MCF 10A (cell line): ENCODE measurements around the gene MRPL44. TPM values are rescaled to one million over a fixed set of nuclear protein-coding genes. Genes with fewer than 3 reads are reported as not detected.

Experiments
- BruUV-seq: library from RNA; stranded (reverse); fragments of 400-500 nt; replicated peaks from 2 replicates; lab custom pipeline; 2021; lab: Mats Ljungman, UMichigan
- CTCF ChIA-PET: fragments of 300-600 bp; sonication (Branson Sonifier 250); formaldehyde crosslinking; extraction: SDS; loops from one replicate; lab custom pipeline; 2021; ENCODE audit warnings: antibody characterized with exemption, inconsistent platforms; lab: Yijun Ruan, JAX
- POLR2A ChIA-PET: fragments of 300-600, 350-650 bp; sonication (Branson Sonifier 250); formaldehyde crosslinking; extraction: SDS; loops from one replicate; lab custom pipeline; 2020; ENCODE audit warnings: antibody characterized with exemption, inconsistent platforms; lab: Yijun Ruan, JAX
- DNase-seq: peaks from one replicate; pipeline ENCODE4 v3.0.0-alpha.2; 2018; ENCODE audit not compliant: unreplicated experiment
- H3K27ac Mint-ChIP-seq: one replicate; pipeline ENCODE4 v1.8.0; 2022; ENCODE audit warnings: mild to moderate bottlenecking, low read depth, mixed read lengths; ENCODE audit not compliant: unreplicated experiment
- H3K27me3 Mint-ChIP-seq: one replicate; pipeline ENCODE4 v1.8.0; 2022; ENCODE audit warnings: mixed read lengths; ENCODE audit not compliant: insufficient read depth, unreplicated experiment
- H3K36me3 Mint-ChIP-seq: one replicate; pipeline ENCODE4 v1.8.0; 2022; ENCODE audit warnings: mild to moderate bottlenecking, moderate library complexity, mixed read lengths; ENCODE audit not compliant: insufficient read depth, unreplicated experiment
- H3K4me1 Mint-ChIP-seq: one replicate; pipeline ENCODE4 v1.8.0; 2022; ENCODE audit warnings: mixed read lengths; ENCODE audit not compliant: insufficient read depth, unreplicated experiment
- H3K4me3 Mint-ChIP-seq: one replicate; pipeline ENCODE4 v1.8.0; 2022; ENCODE audit warnings: mild to moderate bottlenecking, moderate library complexity, mixed read lengths; ENCODE audit not compliant: unreplicated experiment
- H3K9me3 Mint-ChIP-seq: one replicate; pipeline ENCODE4 v1.8.0; 2022; ENCODE audit warnings: mixed read lengths; ENCODE audit not compliant: unreplicated experiment
- intact Hi-C: fragments of 100-400 bp; cut with micrococcal nuclease; formaldehyde crosslinking; loops from 2 replicates; pipeline ENCODE4 v1.14.1; 2022
- total RNA-seq: library from RNA; stranded (reverse); gene quantifications from 2 replicates; pipeline ENCODE4 v1.2.3, GENCODE V29; 2022
- TF ChIP-seq, protein P1 (sequence below): fragments of 200-600 bp; IDR thresholded peaks from one replicate; pipeline ENCODE4 v1.8.0; 2022; ENCODE audit warnings: antibody characterized with exemption, mild to moderate bottlenecking; ENCODE audit not compliant: unreplicated experiment

MRPL44 gene
- total RNA-seq, 1 experiment from 2014 or later, result 27.4 TPM

DNA sequence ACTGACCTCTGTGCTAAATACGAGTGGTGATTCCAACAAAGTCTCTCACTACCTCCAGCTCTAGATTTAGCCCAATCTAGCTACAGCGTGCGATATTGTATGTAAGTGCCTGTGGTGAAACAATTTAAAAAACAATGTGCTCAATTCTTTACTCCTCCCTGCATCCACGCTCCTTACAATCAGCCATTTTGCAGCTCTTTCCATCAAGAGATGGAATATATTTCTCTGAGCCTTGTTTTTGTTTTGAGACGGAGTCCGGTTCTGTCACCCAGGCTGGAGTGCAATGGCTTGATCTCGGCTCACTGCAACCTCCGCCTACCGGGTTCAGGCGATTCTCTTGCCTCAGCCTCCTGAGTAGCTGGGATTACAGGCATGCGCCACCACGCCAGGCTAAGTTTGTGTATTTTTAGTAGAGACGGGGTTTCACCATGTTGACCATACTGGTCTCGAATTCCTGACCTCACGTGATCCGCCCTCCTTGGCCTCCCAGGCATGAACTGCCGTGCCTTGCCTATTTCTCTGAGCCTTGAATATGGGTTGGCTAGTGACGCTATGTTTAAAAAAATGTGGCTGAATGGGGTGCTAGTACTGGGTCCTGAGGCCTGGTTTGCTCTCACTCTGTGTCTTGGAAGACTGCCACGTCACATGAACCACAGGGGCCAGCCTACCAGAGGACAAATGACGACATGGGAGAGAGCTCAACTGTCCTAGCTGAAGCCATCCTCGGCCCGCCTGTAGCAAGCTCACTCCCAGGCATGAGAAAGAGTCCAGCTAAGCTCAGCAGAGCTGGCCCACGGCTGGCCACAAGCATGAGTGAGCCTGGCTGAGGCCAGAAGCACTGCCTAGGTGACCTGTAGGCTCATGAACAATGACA, 26.9 kb upstream of the MRPL44 start:
- TF ChIP-seq, protein P1, sequence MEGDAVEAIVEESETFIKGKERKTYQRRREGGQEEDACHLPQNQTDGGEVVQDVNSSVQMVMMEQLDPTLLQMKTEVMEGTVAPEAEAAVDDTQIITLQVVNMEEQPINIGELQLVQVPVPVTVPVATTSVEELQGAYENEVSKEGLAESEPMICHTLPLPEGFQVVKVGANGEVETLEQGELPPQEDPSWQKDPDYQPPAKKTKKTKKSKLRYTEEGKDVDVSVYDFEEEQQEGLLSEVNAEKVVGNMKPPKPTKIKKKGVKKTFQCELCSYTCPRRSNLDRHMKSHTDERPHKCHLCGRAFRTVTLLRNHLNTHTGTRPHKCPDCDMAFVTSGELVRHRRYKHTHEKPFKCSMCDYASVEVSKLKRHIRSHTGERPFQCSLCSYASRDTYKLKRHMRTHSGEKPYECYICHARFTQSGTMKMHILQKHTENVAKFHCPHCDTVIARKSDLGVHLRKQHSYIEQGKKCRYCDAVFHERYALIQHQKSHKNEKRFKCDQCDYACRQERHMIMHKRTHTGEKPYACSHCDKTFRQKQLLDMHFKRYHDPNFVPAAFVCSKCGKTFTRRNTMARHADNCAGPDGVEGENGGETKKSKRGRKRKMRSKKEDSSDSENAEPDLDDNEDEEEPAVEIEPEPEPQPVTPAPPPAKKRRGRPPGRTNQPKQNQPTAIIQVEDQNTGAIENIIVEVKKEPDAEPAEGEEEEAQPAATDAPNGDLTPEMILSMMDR, result no peak
- BruUV-seq, result no TSS peak
- no peaks in the 10 kb centered on the region for H3K36me3 Mint-ChIP-seq
- ChIA-PET POLR2A (interaction anchor here (1.2 kb wide), 1 partner anchor 10 kb away, joined by 3 read pairs; no protein-coding TSS in a partner anchor), CTCF (interaction anchor here (0.6 to 0.8 kb wide), 2 partner anchors 131 to 959 kb away, joined by 3 read pairs; no protein-coding TSS in a partner anchor)
- no peaks in the 10 kb centered on the region for H3K27me3 Mint-ChIP-seq
- H3K4me3 Mint-ChIP-seq, result no peak overlapping the region
- peaks cover 22% of the 10 kb centered on the region for H3K4me1 Mint-ChIP-seq
- no peaks in the 10 kb centered on the region for H3K9me3 Mint-ChIP-seq
- no peak overlapping the region for H3K27ac Mint-ChIP-seq
- intact Hi-C loops, result no loop called here
- no peak for DNase-seq

DNA sequence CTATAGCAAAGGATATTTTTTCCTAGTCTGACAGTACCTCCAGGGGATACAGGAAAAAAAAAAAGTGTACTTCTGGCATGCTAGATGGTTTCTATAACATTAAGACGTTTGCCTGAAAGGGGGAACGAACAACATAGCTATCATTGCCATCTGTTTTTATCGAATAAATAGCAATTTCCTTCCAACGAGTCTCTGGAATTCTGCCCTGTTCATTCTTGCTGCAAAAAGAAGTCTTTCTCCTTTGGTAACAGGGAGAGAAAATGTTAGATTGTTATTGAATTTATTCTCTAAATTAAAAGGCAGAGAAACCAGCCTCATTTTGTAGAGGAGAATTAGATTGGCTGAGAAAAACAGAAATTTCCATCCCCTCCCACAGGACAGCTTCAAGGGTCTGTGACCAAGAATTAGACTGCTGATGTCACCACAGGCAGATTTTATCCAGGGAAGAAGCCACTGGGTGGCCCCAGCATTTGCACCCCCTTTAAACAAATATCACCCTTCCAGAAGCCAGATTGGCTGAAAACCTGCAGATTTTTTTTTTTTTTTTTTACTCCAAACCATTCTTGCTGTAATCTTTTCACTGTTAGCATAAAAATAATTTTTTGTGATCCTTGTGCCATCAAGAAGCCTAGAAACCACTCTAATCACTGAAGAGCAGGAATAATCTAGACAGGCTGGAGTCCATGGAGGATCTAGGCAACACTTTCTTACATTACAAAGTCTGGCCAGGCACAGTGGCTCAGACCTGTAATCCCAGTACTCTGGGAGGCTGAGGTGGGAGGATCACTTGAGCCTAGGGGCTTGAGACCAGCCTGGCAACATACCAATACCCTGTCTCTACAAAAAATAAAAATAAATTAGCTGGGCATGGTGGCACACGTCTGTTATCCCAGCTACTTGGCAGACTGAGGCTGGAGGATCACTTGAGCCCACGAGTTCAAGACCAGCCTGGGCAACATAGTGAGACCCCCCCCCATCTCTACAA, 24.2 kb upstream of the MRPL44 start:
- CTCF ChIA-PET, result interaction anchor here (0.6 to 0.7 kb wide), 2 partner anchors 19 to 32 kb away, joined by 3 read pairs; no protein-coding TSS in a partner anchor
- TF ChIP-seq, protein P1, result no peak
- DNase-seq, result no peak
- Mint-ChIP-seq H3K4me3 (no peak overlapping the region), H3K27me3 (no peaks in the 10 kb centered on the region), H3K4me1 (peaks cover 21% of the 10 kb centered on the region), H3K9me3 (no peaks in the 10 kb centered on the region), H3K27ac (no peak overlapping the region), H3K36me3 (no peaks in the 10 kb centered on the region)
- intact Hi-C loops, result no loop called here
- POLR2A ChIA-PET, result interaction anchor here (0.6 to 1.2 kb wide), 4 partner anchors 8 to 109 kb away, joined by 3 to 5 read pairs (median 4); no protein-coding TSS in a partner anchor
- no TSS peak for BruUV-seq

DNA sequence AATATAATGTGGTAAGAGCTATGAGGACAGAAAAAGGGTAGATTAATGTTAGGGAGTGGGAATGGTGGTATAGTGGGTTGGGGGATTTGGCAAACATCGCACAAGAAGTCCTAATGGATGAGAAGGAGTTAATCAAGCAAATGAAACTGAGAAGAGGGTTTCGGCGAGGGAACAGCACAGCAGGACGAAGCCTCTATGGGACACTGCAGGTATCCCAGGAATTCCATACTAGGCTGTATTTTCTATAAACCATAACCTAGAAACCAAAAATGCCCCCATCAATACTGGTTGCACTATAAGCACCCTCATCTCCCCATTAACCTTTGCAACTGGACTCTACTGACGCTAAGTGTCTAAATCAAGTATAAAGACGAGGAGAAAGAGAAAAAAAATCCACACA, 22.4 kb upstream of the MRPL44 start:
- POLR2A ChIA-PET, result interaction anchor here (0.7 to 1.2 kb wide), 2 partner anchors 35 to 74 kb away, joined by 3 to 4 read pairs; no protein-coding TSS in a partner anchor
- no peak overlapping the region for H3K27ac Mint-ChIP-seq
- BruUV-seq, result no TSS peak

More for the DNA sequence above, 22.4 kb upstream of the MRPL44 start:
- intact Hi-C loops, result no loop called here
- no peak for DNase-seq
- peaks cover 17% of the 10 kb centered on the region for H3K4me1 Mint-ChIP-seq
- no peaks in the 10 kb centered on the region for H3K27me3 Mint-ChIP-seq
- CTCF ChIA-PET, result interaction anchor here (0.6 kb wide), 2 partner anchors 24 to 43 kb away, joined by 3 read pairs; no protein-coding TSS in a partner anchor
- TF ChIP-seq, protein P1, result no peak
- no peak overlapping the region for H3K4me3 Mint-ChIP-seq
- no peaks in the 10 kb centered on the region for H3K9me3 Mint-ChIP-seq
- peaks cover 8% of the 10 kb centered on the region for H3K36me3 Mint-ChIP-seq
